Measurements from ENCODE around the gene GGTLC3.
"Not testable (repeated sequence)": the region's sequence is repeated elsewhere in the genome, so short reads cannot be mapped to it uniquely, and the experiment has no call there.

- TF ChIP-seq CTCF, EZH2phosphoT487 (IDR thresholded peaks at IDR 0.05): not testable (repeated sequence)
Measured at GRCh38 chr22:18522762-18523161, 4.8 kb upstream of the GGTLC3 start.
